Stimulated activated CD8-positive, alpha-beta memory T cell treated with anti-CD3 and anti-CD28 coated beads, Interleukin-4, amount 100 ng/mL, for 4 hours (primary cell): ENCODE data around the gene COPZ2.
"Not testable (repeated sequence)": the region's sequence is repeated elsewhere in the genome, so short reads cannot be mapped to it uniquely, and the experiment has no call there.

Experiments
- DNase-seq, 2 donors: peaks; one replicate each; pipeline ENCODE4 v3.0.0-alpha.2; 2020; ENCODE audit warnings: low read depth in 2 of 2, low spot score in 1 of 2

COPZ2 gene

GRCh38 chr17:48037036-48037837 lies at the start of gene COPZ2:
Gene COPZ2 (minus strand): TSS chr17:48037797. CDS start chr17:48037777, 20 bp downstream.
- peak in 1 of 2 donors; percentile 32 for DNase-seq

- DNase-seq: no peak
Observed at GRCh38 chr17:48084932-48085331, 47.3 kb upstream of the COPZ2 start.

DNA sequence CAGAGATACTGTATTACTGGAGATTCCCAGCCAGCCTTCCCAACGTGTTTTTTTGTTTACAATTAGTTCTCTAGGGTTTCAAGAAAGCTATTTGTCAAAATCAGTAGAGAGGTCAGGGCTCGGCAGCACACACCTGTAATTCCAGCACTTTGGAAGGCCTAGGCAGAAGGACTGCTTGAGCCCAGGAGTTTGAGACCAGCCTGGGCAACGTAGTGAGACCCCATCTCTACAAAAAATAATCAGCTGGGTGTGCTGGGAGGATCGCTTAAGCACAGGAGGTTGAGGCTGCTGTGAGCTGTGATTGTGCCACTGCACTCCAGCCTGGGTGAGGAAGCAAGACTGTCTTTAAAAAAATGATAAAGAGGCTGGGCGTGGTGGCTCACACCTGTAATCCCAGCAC lies 44.3 kb upstream of the COPZ2 start:
- no peak for DNase-seq

GRCh38 chr17:48077152-48077551 lies 39.6 kb upstream of the COPZ2 start:
- not testable (repeated sequence) for DNase-seq

DNA sequence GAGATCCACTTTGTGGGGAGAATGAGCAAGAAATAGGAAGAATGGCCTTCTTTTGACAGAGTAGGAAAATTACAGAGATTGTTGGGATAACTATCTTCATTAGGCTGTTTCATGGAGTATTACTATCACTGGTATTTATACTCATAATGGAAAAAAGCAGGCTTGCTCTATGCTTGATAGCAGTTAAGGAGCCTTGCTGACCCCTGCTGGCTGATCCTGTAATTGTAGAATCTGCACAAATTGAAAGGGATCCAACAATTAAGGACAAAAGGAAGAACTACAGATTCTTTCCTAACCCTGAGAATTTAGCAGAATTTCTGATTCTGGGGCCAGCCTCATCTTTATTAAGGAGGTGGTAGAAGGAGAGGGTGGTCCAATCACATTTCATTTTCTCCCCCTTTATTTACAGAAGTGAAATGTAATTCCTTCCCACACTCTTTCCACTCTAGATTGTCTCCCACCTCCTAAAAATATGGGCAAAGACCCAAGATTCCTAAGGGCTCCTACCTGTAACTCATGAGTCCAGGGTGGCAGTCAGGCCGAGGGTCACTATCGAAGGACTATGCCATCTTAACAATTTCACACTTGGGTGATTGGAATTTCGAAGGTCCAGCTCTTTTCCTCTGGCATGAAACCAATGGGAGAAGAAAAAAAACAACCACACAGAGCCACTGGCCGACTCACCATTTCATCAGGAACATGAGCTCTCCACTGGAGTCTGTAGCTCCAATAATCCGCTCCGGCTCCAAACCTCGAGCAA lies 36.9 kb upstream of the COPZ2 start:
- peak; percentile 37 to 66 for DNase-seq

DNA sequence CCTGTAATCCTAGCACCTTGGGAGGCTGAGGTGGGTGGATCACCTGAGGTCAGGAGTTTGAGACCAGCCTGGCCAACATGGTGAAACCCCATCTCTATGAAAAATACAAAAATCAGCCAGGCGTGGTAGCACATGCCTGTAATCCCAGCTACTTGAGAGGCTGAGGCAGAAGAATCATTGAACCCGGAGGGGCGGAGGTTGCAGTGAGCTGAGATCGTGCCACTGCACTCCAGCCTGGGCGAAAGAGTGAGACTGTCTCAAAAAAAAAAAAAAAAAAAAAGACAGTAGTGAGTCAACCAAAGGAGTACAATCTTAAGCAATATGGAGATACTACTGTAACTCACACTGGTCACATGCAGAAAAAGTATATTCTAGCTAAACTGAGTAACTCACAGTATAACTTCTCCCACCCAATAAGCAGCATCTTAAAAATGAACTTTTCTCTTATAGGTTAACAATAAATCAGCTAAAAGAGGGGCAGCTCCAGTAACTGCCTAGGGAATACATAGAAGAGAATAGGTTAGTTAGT lies 36.0 kb upstream of the COPZ2 start:
- DNase-seq: not testable (repeated sequence)

DNA sequence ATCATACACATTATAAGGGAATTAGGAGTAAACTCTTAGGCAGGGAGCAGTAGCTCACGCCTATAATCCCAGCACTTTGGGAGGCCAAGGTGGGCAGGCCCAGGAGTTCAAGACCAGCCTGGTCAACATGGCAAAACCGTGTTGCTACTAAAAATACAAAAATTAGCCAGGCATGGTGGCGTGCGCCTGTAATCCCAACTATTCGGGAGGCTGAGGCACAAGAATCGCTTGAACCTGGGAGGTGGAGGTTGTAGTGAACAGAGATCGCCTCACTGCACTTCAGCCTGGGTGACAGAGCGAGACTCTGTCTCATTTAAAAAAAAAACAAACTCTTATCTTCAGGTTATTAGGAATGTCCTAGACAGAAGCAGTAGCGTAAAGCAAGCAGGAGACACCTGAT lies 35.2 kb upstream of the COPZ2 start:
- not testable (repeated sequence) for DNase-seq

- no peak for DNase-seq
Observed at GRCh38 chr17:48071654-48072053, 34.1 kb upstream of the COPZ2 start.

GRCh38 chr17:48070195-48070594 lies 32.6 kb upstream of the COPZ2 start:
- no peak for DNase-seq

DNA sequence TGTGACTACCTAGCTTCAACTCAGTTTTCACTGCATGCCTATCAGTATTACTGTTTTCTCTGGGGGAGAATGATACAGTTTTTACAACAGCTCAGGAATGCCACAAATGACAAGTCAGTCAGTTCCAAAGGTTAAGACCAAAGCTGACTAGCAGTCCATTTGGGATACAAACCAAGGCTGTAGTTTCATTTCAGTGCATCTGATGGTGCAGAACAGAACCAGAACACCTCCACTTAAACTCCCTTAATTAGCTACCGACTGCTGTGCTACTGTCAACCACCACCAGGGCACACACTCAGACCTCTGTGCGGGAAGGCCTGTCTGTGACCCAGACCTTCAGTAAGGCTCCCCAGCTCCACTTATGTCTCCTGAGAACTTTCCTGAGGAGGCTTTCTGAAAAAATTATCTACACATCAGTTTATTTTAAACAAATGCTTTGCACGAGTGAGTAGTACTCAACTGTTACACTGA lies 30.9 kb upstream of the COPZ2 start:
- no peak for DNase-seq

- DNase-seq: not testable (repeated sequence)
Observed at GRCh38 chr17:48067808-48068207, 30.2 kb upstream of the COPZ2 start.

- DNase-seq: no peak
Observed at GRCh38 chr17:48067245-48067644, 29.6 kb upstream of the COPZ2 start.

- no peak for DNase-seq
Observed at GRCh38 chr17:48066656-48067055, 29.1 kb upstream of the COPZ2 start.

DNA sequence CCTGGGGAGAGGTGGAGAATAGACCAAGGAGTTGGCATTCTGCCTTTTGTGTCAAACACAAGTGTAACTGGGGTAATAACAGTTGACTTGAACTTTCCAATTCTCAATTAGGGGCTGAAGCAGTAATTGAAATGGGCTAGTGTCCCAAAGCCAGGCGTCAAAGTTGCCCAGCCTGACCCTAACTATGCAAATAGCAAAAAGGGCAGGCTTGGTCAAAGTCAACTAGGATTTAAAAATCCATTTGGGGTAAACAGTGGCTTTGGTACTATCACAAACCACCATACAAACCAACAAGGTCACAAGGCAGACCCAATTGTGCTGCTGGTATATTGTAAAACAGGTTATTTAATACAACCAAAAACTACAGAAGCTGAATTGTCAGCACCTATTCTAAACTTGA lies 28.6 kb upstream of the COPZ2 start:
- no peak for DNase-seq

DNA sequence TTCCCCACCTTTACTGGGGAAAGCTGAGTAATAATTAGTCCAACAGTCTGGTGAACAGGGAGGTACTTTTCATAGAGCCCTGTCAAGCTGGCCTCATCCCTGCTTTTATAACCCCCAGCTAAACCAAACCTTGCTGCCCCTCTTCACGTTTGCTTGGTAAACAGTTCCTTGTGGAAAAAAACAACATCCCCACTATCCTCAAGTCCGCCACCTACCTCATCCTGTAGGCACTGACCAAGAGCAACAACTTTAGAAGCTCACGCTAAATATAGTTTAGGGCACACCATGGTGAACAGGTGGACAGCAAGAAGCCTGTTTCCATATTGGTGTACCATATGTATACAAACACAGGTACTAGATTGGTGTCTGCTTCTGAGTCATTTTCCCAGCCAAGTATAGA lies 27.0 kb upstream of the COPZ2 start:
- no peak for DNase-seq

GRCh38 chr17:48062273-48062672 lies 24.7 kb upstream of the COPZ2 start:
- DNase-seq: no peak

GRCh38 chr17:48060249-48060648 lies 22.7 kb upstream of the COPZ2 start:
- DNase-seq: no peak

DNA sequence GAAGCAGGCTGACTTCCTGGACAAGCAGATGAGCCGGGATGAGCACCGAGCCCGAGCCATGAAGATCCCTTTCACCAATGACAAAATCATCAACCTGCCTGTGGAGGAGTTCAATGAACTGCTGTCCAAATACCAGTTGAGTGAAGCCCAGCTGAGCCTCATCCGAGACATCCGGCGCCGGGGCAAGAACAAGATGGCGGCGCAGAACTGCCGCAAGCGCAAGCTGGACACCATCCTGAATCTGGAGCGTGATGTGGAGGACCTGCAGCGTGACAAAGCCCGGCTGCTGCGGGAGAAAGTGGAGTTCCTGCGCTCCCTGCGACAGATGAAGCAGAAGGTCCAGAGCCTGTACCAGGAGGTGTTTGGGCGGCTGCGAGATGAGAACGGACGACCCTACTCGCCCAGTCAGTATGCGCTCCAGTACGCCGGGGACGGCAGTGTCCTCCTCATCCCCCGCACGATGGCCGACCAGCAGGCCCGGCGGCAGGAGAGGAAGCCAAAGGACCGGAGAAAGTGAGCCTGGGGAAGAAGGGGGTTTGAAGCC lies 21.6 kb upstream of the COPZ2 start:
- DNase-seq: no peak

GRCh38 chr17:48058393-48059124 lies 21.0 kb upstream of the COPZ2 start:
- DNase-seq: no peak

- DNase-seq: no peak
Observed at GRCh38 chr17:48057626-48058025, 20.0 kb upstream of the COPZ2 start.

- DNase-seq: no peak
Observed at GRCh38 chr17:48056879-48057278, 19.3 kb upstream of the COPZ2 start.
